ENCODE measurements around the gene UBA52.

The UBA52 gene

GRCh38 chr19:18610556-18611326 lies 39.1 kb downstream of the UBA52 start:
- Histone ChIP-seq H3K9me3 (ENCODE audit: control insufficient read depth, insufficient read depth, low read length) (no peaks in the 10 kb centered on the region), H3F3A (ENCODE audit: control insufficient read depth, insufficient read depth) (no peaks in the 10 kb centered on the region), H3K27ac (ENCODE audit: low read depth, low read length) (no peak overlapping the region), H3K4me3 (ENCODE audit: low read length) (no peak overlapping the region), H3K27me3 (ENCODE audit: control insufficient read depth, low read length) (peaks cover 86% of the 10 kb centered on the region), H3K9me2 (replicated peaks; ENCODE audit: control insufficient read depth, low read length) (no peaks in the 10 kb centered on the region), H3K36me3 (ENCODE audit: control insufficient read depth, low read length) (no peaks in the 10 kb centered on the region), H3K79me2 (ENCODE audit: control insufficient read depth, low read length) (no peaks in the 10 kb centered on the region), H3K4me2 (ENCODE audit: low read length) (0 out of 2 replicates have a peak overlapping the region, but pooled peaks have one; percentile 31), H3K4me1 (ENCODE audit: control insufficient read depth, low read length) (peaks cover 21% of the 10 kb centered on the region), H4K20me1 (ENCODE audit: control insufficient read depth, insufficient read depth, low read depth, low read length) (no peaks in the 10 kb centered on the region)
- no peak for TF ChIP-seq CTCF (IDR thresholded peaks at IDR 0.05; ENCODE audit: low read depth, low read length, poor library complexity, severe bottlenecking)
- TF ChIP-seq EZH2phosphoT487 (IDR thresholded peaks at IDR 0.05; ENCODE audit: borderline replicate concordance, low read length), result peak; percentile 99; the same call in 1 of the 2 replicates

GRCh38 chr19:18611327-18612050 lies 39.8 kb downstream of the UBA52 start:
- peak overlapping the region; percentile 42 for H3K4me3 ChIP-seq (ENCODE audit: low read length)
- no peak overlapping the region for H3K27ac ChIP-seq (ENCODE audit: low read depth, low read length)
- no peaks in the 10 kb centered on the region for H4K20me1 ChIP-seq (ENCODE audit: control insufficient read depth, insufficient read depth, low read depth, low read length)
- no peaks in the 10 kb centered on the region for H3K9me2 ChIP-seq (replicated peaks; ENCODE audit: control insufficient read depth, low read length)
- H3K27me3 ChIP-seq (ENCODE audit: control insufficient read depth, low read length), result peaks cover 83% of the 10 kb centered on the region
- H3F3A ChIP-seq (ENCODE audit: control insufficient read depth, insufficient read depth), result no peaks in the 10 kb centered on the region
- H3K4me2 ChIP-seq (ENCODE audit: low read length), result peak overlapping the region; percentile 46
- no peaks in the 10 kb centered on the region for H3K9me3 ChIP-seq (ENCODE audit: control insufficient read depth, insufficient read depth, low read length)
- no peaks in the 10 kb centered on the region for H3K36me3 ChIP-seq (ENCODE audit: control insufficient read depth, low read length)
- H3K4me1 ChIP-seq (ENCODE audit: control insufficient read depth, low read length), result peaks cover 21% of the 10 kb centered on the region
- no peaks in the 10 kb centered on the region for H3K79me2 ChIP-seq (ENCODE audit: control insufficient read depth, low read length)
- TF ChIP-seq EZH2phosphoT487 (IDR thresholded peaks at IDR 0.05; ENCODE audit: borderline replicate concordance, low read length), result 0 out of 2 replicates have a peak, but pooled peaks have one; percentile 92
- TF ChIP-seq CTCF (IDR thresholded peaks at IDR 0.05; ENCODE audit: low read depth, low read length, poor library complexity, severe bottlenecking), result no peak

GRCh38 chr19:18612051-18612771 lies 40.6 kb downstream of the UBA52 start:
- peak overlapping the region; percentile 42 for H3K4me3 ChIP-seq (ENCODE audit: low read length)
- H3K27me3 ChIP-seq (ENCODE audit: control insufficient read depth, low read length), result peaks cover 82% of the 10 kb centered on the region
- H3F3A ChIP-seq (ENCODE audit: control insufficient read depth, insufficient read depth), result no peaks in the 10 kb centered on the region
- H3K36me3 ChIP-seq (ENCODE audit: control insufficient read depth, low read length), result no peaks in the 10 kb centered on the region
- H3K9me3 ChIP-seq (ENCODE audit: control insufficient read depth, insufficient read depth, low read length), result no peaks in the 10 kb centered on the region
- no peak overlapping the region for H3K27ac ChIP-seq (ENCODE audit: low read depth, low read length)
- no peak; the same call in none of the 2 replicates for TF ChIP-seq EZH2phosphoT487 (IDR thresholded peaks at IDR 0.05; ENCODE audit: borderline replicate concordance, low read length)
- no peak for TF ChIP-seq CTCF (IDR thresholded peaks at IDR 0.05; ENCODE audit: low read depth, low read length, poor library complexity, severe bottlenecking)
- H3K79me2 ChIP-seq (ENCODE audit: control insufficient read depth, low read length), result no peaks in the 10 kb centered on the region
- H4K20me1 ChIP-seq (ENCODE audit: control insufficient read depth, insufficient read depth, low read depth, low read length), result no peaks in the 10 kb centered on the region
- no peaks in the 10 kb centered on the region for H3K9me2 ChIP-seq (replicated peaks; ENCODE audit: control insufficient read depth, low read length)
- peaks cover 21% of the 10 kb centered on the region for H3K4me1 ChIP-seq (ENCODE audit: control insufficient read depth, low read length)
- peak overlapping the region; percentile 46 for H3K4me2 ChIP-seq (ENCODE audit: low read length)
